Urinary bladder (tissue), 4 donors: Measurements from ENCODE around the gene COPG2. TPM values are rescaled to one million over a fixed set of nuclear protein-coding genes. Genes with fewer than 3 reads are reported as not detected.

Experiments used
- DNase-seq: peaks from one replicate; pipeline ENCODE4 v3.0.0-alpha.2; 2015; ENCODE audit errors: extremely low spot score
- H3K27ac ChIP-seq: one replicate; pipeline ENCODE4 v1.5.1; 2013; ENCODE audit warnings: low read depth, mild to moderate bottlenecking, moderate library complexity
- H3K36me3 ChIP-seq: one replicate; pipeline ENCODE4 v1.6.1; 2013; ENCODE audit warnings: mild to moderate bottlenecking, moderate library complexity; ENCODE audit not compliant: insufficient read depth
- H3K4me1 ChIP-seq: one replicate; pipeline ENCODE4 v1.6.1; 2013; ENCODE audit warnings: mild to moderate bottlenecking, moderate library complexity; ENCODE audit not compliant: insufficient read depth
- H3K4me3 ChIP-seq: one replicate; pipeline ENCODE4 v1.5.1; 2013; ENCODE audit warnings: low read depth, low read length
- WGBS: extraction: QIAGEN DNeasy Blood & Tissue Kit; methylation state at CpG from one replicate; pipeline ENCODE4 v1.1.7; 2013; 5-methylcytosine and 5-hydroxymethylcytosine counted together
- polyA plus RNA-seq: library from polyadenylated mRNA; stranded (reverse); fragments of 200-250 nt; gene quantifications from one replicate; pipeline ENCODE4 v1.2.3, GENCODE V29; 2013
- total RNA-seq: library from RNA; depleted of rRNA; stranded (reverse); fragments of >200 nt; gene quantifications from one replicate; pipeline ENCODE4 v1.2.3, GENCODE V29; 2014
- donor health status: healthy with polysubstance abuse.
- donor health status: healthy.

COPG2 gene
- total and polyA plus RNA-seq, 2 donors, result 17.2 to 29.4 TPM

GRCh38 chr7:130492523-130493274, 175.8 kb downstream of the COPG2 start:
- WGBS, result 47% methylated on average over 50 of the region's 50 CpGs
- peak overlapping the region; percentile 30 for H3K4me3 ChIP-seq
- no peak overlapping the region for H3K27ac ChIP-seq

GRCh38 chr7:130491841-130492522, 176.6 kb downstream of the COPG2 start, which contains the start of gene MEST:
Gene MEST, plus strand, starts transcription at chr7:130492085. Its CDS starts 229 bp downstream, at chr7:130492314.
- Histone ChIP-seq H3K4me3 (peak within 1 kb of the TSS; percentile 30), H3K36me3 (no peaks in the 10 kb centered on the region), H3K4me1 (no peaks in the 10 kb centered on the region), H3K27ac (no peak within 1 kb of the TSS)
- WGBS, result 63% methylated on average over 71 of the region's 71 CpGs
- DNase-seq, result no peak

More at GRCh38 chr7:130492523-130493274, 175.8 kb downstream of the COPG2 start:
- Histone ChIP-seq H3K4me1 (no peaks in the 10 kb centered on the region), H3K36me3 (no peaks in the 10 kb centered on the region)
- no peak for DNase-seq

- H3K4me3 ChIP-seq, result peak overlapping the region; percentile 30
- H3K27ac ChIP-seq, result no peak overlapping the region
- no peaks in the 10 kb centered on the region for H3K4me1 ChIP-seq
- H3K36me3 ChIP-seq, result no peaks in the 10 kb centered on the region
- 53% methylated on average over 62 of the region's 62 CpGs for WGBS
- DNase-seq, result no peak
Observed at GRCh38 chr7:130490888-130491804, 177.4 kb downstream of the COPG2 start.

- DNase-seq, result no peak
- Histone ChIP-seq H3K4me1 (no peaks in the 10 kb centered on the region), H3K4me3 (no peak overlapping the region), H3K27ac (no peak overlapping the region), H3K36me3 (no peaks in the 10 kb centered on the region)
- WGBS, result 74% methylated on average over 21 of the region's 21 CpGs
Observed at GRCh38 chr7:130490311-130490791, 178.2 kb downstream of the COPG2 start.

GRCh38 chr7:130489140-130489983, 179.2 kb downstream of the COPG2 start:
- H3K4me1 ChIP-seq, result no peaks in the 10 kb centered on the region
- WGBS, result 35% methylated on average over 10 of the region's 10 CpGs
- no peak overlapping the region for H3K27ac ChIP-seq
- H3K4me3 ChIP-seq, result no peak overlapping the region
- no peaks in the 10 kb centered on the region for H3K36me3 ChIP-seq
- DNase-seq, result no peak

- WGBS, result 57% methylated on average over 7 of the region's 7 CpGs
- DNase-seq, result no peak
- Histone ChIP-seq H3K4me1 (no peaks in the 10 kb centered on the region), H3K27ac (no peak overlapping the region), H3K4me3 (no peak overlapping the region), H3K36me3 (no peaks in the 10 kb centered on the region)
Observed at GRCh38 chr7:130488392-130489139, 180.0 kb downstream of the COPG2 start.

GRCh38 chr7:130486954-130487436, 181.6 kb downstream of the COPG2 start:
- Histone ChIP-seq H3K27ac (no peak overlapping the region), H3K36me3 (no peaks in the 10 kb centered on the region), H3K4me3 (peak overlapping the region; percentile 20), H3K4me1 (no peaks in the 10 kb centered on the region)
- DNase-seq, result no peak
- 63% methylated on average over 6 of the region's 6 CpGs for WGBS

- Histone ChIP-seq H3K4me3 (peak overlapping the region; percentile 20), H3K4me1 (no peaks in the 10 kb centered on the region), H3K36me3 (no peaks in the 10 kb centered on the region), H3K27ac (no peak overlapping the region)
- DNase-seq, result no peak
- 22% methylated on average over 67 of the region's 67 CpGs for WGBS
Observed at GRCh38 chr7:130486114-130486953, 182.2 kb downstream of the COPG2 start.

GRCh38 chr7:130485734-130486113, 182.8 kb downstream of the COPG2 start:
- H3K27ac ChIP-seq, result no peak overlapping the region
- peak overlapping the region; percentile 20 for H3K4me3 ChIP-seq
- no peaks in the 10 kb centered on the region for H3K4me1 ChIP-seq
- no peak for DNase-seq
- WGBS, result 80% methylated on average over 11 of the region's 11 CpGs
- H3K36me3 ChIP-seq, result no peaks in the 10 kb centered on the region

GRCh38 chr7:130483031-130483430, 185.5 kb downstream of the COPG2 start:
- Histone ChIP-seq H3K27ac (no peak overlapping the region), H3K4me1 (no peaks in the 10 kb centered on the region), H3K36me3 (no peaks in the 10 kb centered on the region), H3K4me3 (no peak overlapping the region)
- 94% methylated on average over 3 of the region's 3 CpGs for WGBS
- DNase-seq, result no peak

- Histone ChIP-seq H3K36me3 (no peaks in the 10 kb centered on the region), H3K27ac (no peak overlapping the region), H3K4me1 (no peaks in the 10 kb centered on the region), H3K4me3 (no peak overlapping the region)
- WGBS, result 28% methylated on average over 1 of the region's 1 CpG
- no peak for DNase-seq
Observed at GRCh38 chr7:130481898-130482297, 186.7 kb downstream of the COPG2 start.
